DOHH2 (cell line): ENCODE results near the gene LSM14A.

ENCODE experiments used
- H3F3A ChIP-seq: fragments of 200-600 bp; sonication (generic), shearing (Covaris generic); 2 replicates; pipeline ENCODE4 v1.6.0; 2016; ENCODE audit warnings: antibody characterized with exemption, mild to moderate bottlenecking; ENCODE audit not compliant: control insufficient read depth, insufficient read depth
- H3K27ac ChIP-seq: fragments of 200-600 bp; sonication (generic); 2 replicates; pipeline ENCODE4 v1.5.1; 2014; ENCODE audit warnings: low read depth, mild to moderate bottlenecking, low read length, moderate library complexity
- H3K27me3 ChIP-seq: fragments of 200-600 bp; sonication (generic); 2 replicates; pipeline ENCODE4 v1.6.1; 2014; ENCODE audit warnings: mild to moderate bottlenecking, low read length, mixed read lengths; ENCODE audit not compliant: control insufficient read depth
- H3K36me3 ChIP-seq: fragments of 200-600 bp; sonication (generic); 2 replicates; pipeline ENCODE4 v1.6.1; 2014; ENCODE audit warnings: mild to moderate bottlenecking, low read length, moderate library complexity, mixed read lengths; ENCODE audit not compliant: control insufficient read depth
- H3K4me1 ChIP-seq: fragments of 200-600 bp; sonication (generic); 2 replicates; pipeline ENCODE4 v1.6.1; 2014; ENCODE audit warnings: mild to moderate bottlenecking, low read length, mixed read lengths; ENCODE audit not compliant: control insufficient read depth
- H3K4me2 ChIP-seq: fragments of 200-600 bp; sonication (generic); 2 replicates; pipeline ENCODE4 v1.6.0; 2014; ENCODE audit warnings: mild to moderate bottlenecking, low read length, moderate library complexity
- H3K4me3 ChIP-seq: fragments of 200-600 bp; sonication (generic); 2 replicates; pipeline ENCODE4 v1.5.1; 2014; ENCODE audit warnings: mild to moderate bottlenecking, low read length, mixed read lengths
- H3K79me2 ChIP-seq: fragments of 200-600 bp; sonication (generic); 2 replicates; pipeline ENCODE4 v1.6.1; 2014; ENCODE audit warnings: mild to moderate bottlenecking, low read length, mixed read lengths; ENCODE audit not compliant: control insufficient read depth
- H3K9me2 ChIP-seq: fragments of 200-600 bp; sonication (generic); replicated peaks from 2 replicates; pipeline ENCODE4 v1.6.1; 2014; ENCODE audit warnings: mild to moderate bottlenecking, low read length, mixed read lengths; ENCODE audit not compliant: control insufficient read depth
- H3K9me3 ChIP-seq: fragments of 200-600 bp; sonication (generic); 2 replicates; pipeline ENCODE4 v1.6.1; 2014; ENCODE audit warnings: antibody characterized with exemption, low read length, mixed read lengths; ENCODE audit not compliant: control insufficient read depth, insufficient read depth
- H4K20me1 ChIP-seq: fragments of 200-600 bp; sonication (generic); 2 replicates; pipeline ENCODE4 v1.6.0; 2014; ENCODE audit warnings: low read depth, mild to moderate bottlenecking, antibody characterized with exemption, low read length, moderate library complexity; ENCODE audit not compliant: control insufficient read depth, insufficient read depth
- CTCF ChIP-seq: fragments of 200-600 bp; sonication (generic); IDR thresholded peaks from one replicate; pipeline ENCODE4 v1.5.1; 2014; ENCODE audit warnings: antibody characterized with exemption, mild to moderate bottlenecking, low read depth, low read length; ENCODE audit not compliant: poor library complexity, severe bottlenecking
- EZH2phosphoT487 ChIP-seq: fragments of 200-600 bp; sonication (generic); IDR thresholded peaks from 2 replicates; pipeline ENCODE4 v1.6.1; 2017; ENCODE audit warnings: borderline replicate concordance, mild to moderate bottlenecking, antibody characterized with exemption, low read length, moderate library complexity, mixed read lengths

The LSM14A gene

GRCh38 chr19:34222386-34222785 is 50.1 kb downstream of the LSM14A start:
- Histone ChIP-seq H3K79me2 (peaks cover 50% of the 10 kb centered on the region), H3K27ac (no peak overlapping the region), H4K20me1 (no peaks in the 10 kb centered on the region), H3K9me2 (no peaks in the 10 kb centered on the region), H3F3A (peaks cover 17% of the 10 kb centered on the region), H3K4me3 (no peak overlapping the region), H3K4me1 (peaks cover 18% of the 10 kb centered on the region), H3K4me2 (no peak overlapping the region), H3K27me3 (no peaks in the 10 kb centered on the region), H3K36me3 (peaks cover 89% of the 10 kb centered on the region), H3K9me3 (no peaks in the 10 kb centered on the region)
- no peak for TF ChIP-seq EZH2phosphoT487
- no peak for TF ChIP-seq CTCF

GRCh38 chr19:34224996-34225658 is 52.8 kb downstream of the LSM14A start:
- no peak overlapping the region for H3K4me2 ChIP-seq
- TF ChIP-seq EZH2phosphoT487: no peak
- no peak for TF ChIP-seq CTCF
- peaks cover 3% of the 10 kb centered on the region; the same call in 1 of the 2 replicates for H4K20me1 ChIP-seq
- H3F3A ChIP-seq: peaks cover 4% of the 10 kb centered on the region
- H3K27ac ChIP-seq: no peak overlapping the region
- no peaks in the 10 kb centered on the region for H3K27me3 ChIP-seq
- H3K79me2 ChIP-seq: peaks cover 33% of the 10 kb centered on the region
- peaks cover 100% of the 10 kb centered on the region for H3K36me3 ChIP-seq
- H3K4me1 ChIP-seq: no peaks in the 10 kb centered on the region
- H3K9me3 ChIP-seq: no peaks in the 10 kb centered on the region
- no peaks in the 10 kb centered on the region for H3K9me2 ChIP-seq
- H3K4me3 ChIP-seq: no peak overlapping the region

GRCh38 chr19:34225659-34226015 is 53.3 kb downstream of the LSM14A start:
- Histone ChIP-seq H3K4me3 (no peak overlapping the region), H3K4me1 (no peaks in the 10 kb centered on the region), H3K9me2 (no peaks in the 10 kb centered on the region), H4K20me1 (peaks cover 3% of the 10 kb centered on the region; the same call in 1 of the 2 replicates), H3F3A (peaks cover 4% of the 10 kb centered on the region), H3K79me2 (peaks cover 29% of the 10 kb centered on the region), H3K9me3 (no peaks in the 10 kb centered on the region), H3K27ac (no peak overlapping the region), H3K4me2 (no peak overlapping the region), H3K27me3 (no peaks in the 10 kb centered on the region), H3K36me3 (peaks cover 99% of the 10 kb centered on the region)
- no peak for TF ChIP-seq CTCF
- TF ChIP-seq EZH2phosphoT487: no peak
